Neural progenitor cell (in vitro differentiated cells): ENCODE measurements around the gene HNRNPA1. TPM values are rescaled to one million over a fixed set of nuclear protein-coding genes. Genes with fewer than 3 reads are reported as not detected.

ENCODE experiments used
- DNase-seq: peaks from one replicate; pipeline ENCODE4 v3.0.0-alpha.2; 2016; ENCODE audit warnings: low spot score
- H2AFZ ChIP-seq: fragments of 200-600 bp; sonication (generic); replicated peaks from 2 replicates; pipeline ENCODE4 v1.6.1; 2016; ENCODE audit warnings: antibody characterized with exemption
- H3F3A ChIP-seq: fragments of 200-600 bp; sonication (generic); 2 replicates; pipeline ENCODE4 v1.6.1; 2016; ENCODE audit warnings: antibody characterized with exemption, low read depth
- H3K27ac ChIP-seq: fragments of 200-600 bp; sonication (generic); 2 replicates; pipeline ENCODE4 v1.5.1; 2016; ENCODE audit warnings: mild to moderate bottlenecking
- H3K27me3 ChIP-seq: fragments of 200-600 bp; sonication (generic); 2 replicates; pipeline ENCODE4 v1.6.1; 2016; ENCODE audit warnings: mild to moderate bottlenecking, moderate library complexity
- H3K36me3 ChIP-seq: fragments of 200-600 bp; sonication (generic); 2 replicates; pipeline ENCODE4 v1.5.1; 2016
- H3K4me1 ChIP-seq: fragments of 200-600 bp; sonication (generic); 2 replicates; pipeline ENCODE4 v1.6.1; 2016; ENCODE audit warnings: mixed run types
- H3K4me2 ChIP-seq: fragments of 200-600 bp; sonication (generic); 2 replicates; pipeline ENCODE4 v1.6.1; 2016
- H3K4me3 ChIP-seq: fragments of 200-600 bp; sonication (generic); 2 replicates; pipeline ENCODE4 v1.5.1; 2016
- H3K79me2 ChIP-seq: fragments of 200-600 bp; sonication (generic); 2 replicates; pipeline ENCODE4 v1.6.1; 2016; ENCODE audit warnings: low read depth
- H3K9ac ChIP-seq: fragments of 200-600 bp; sonication (generic); 2 replicates; pipeline ENCODE4 v1.6.1; 2016
- H3K9me3 ChIP-seq: fragments of 200-600 bp; sonication (generic); 2 replicates; pipeline ENCODE4 v1.5.1; 2016; ENCODE audit warnings: low read depth
- H4K20me1 ChIP-seq: fragments of 200-600 bp; sonication (generic); 2 replicates; pipeline ENCODE4 v1.6.1; 2016; ENCODE audit warnings: low read depth
- H3K27ac Mint-ChIP-seq: 3 replicates; pipeline ENCODE4 v1.8.0; 2021; ENCODE audit warnings: mixed read lengths
- H3K27me3 Mint-ChIP-seq: 2 replicates; pipeline ENCODE4 v1.8.0; 2022; ENCODE audit warnings: low read depth, mild to moderate bottlenecking, inconsistent platforms, moderate library complexity, mixed read lengths; ENCODE audit not compliant: insufficient read depth
- H3K36me3 Mint-ChIP-seq: 3 replicates; pipeline ENCODE4 v1.8.0; 2021; ENCODE audit warnings: mixed read lengths
- H3K4me1 Mint-ChIP-seq: 3 replicates; pipeline ENCODE4 v1.8.0; 2021; ENCODE audit warnings: mixed read lengths
- H3K4me3 Mint-ChIP-seq: 3 replicates; pipeline ENCODE4 v1.8.0; 2021; ENCODE audit warnings: mild to moderate bottlenecking, moderate library complexity, mixed read lengths
- H3K9me3 Mint-ChIP-seq: 3 replicates; pipeline ENCODE4 v1.8.0; 2020; ENCODE audit warnings: mixed read lengths
- EZH2 ChIP-seq: fragments of 200-600 bp; sonication (generic); IDR thresholded peaks from 2 replicates; pipeline ENCODE4 v1.6.1; 2017; ENCODE audit warnings: antibody characterized with exemption, mild to moderate bottlenecking, moderate library complexity
- EZH2phosphoT487 ChIP-seq: fragments of 200-600 bp; sonication (generic); IDR thresholded peaks from 2 replicates; pipeline ENCODE4 v1.6.1; 2017; ENCODE audit warnings: antibody characterized with exemption
- total RNA-seq: library from RNA; depleted of rRNA; stranded (reverse); fragments of >200 nt; gene quantifications from 2 replicates; pipeline ENCODE4 v1.2.3, GENCODE V29; 2015; ENCODE audit warnings: low replicate concordance
- TF ChIP-seq, protein P1 (sequence below): fragments of 200-600 bp; sonication (generic); IDR thresholded peaks from 2 replicates; pipeline ENCODE4 v1.5.1; 2017; ENCODE audit warnings: antibody characterized with exemption, mild to moderate bottlenecking

Gene HNRNPA1
- total RNA-seq, 1 donor from 2014 or later = 2,341 TPM

DNA sequence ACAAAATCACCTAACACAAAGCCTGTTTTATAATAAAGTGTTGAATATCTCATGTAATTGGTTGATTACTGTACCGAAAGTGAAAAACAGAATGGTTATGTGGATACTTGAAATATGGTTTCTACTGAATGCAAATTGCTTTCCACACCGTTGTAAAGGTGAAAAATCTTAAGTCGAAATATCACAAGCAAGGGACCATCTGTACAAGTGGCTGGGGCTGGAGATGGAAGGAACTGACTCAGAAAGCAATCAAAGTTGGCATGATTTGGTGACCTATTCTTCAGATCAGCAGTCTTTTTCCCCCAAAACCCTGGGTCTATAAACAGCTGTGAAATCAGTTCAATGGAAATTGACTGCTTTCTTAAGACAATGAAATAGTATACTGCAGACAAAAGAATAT is 4.2 kb upstream of the HNRNPA1 start:
- H3F3A ChIP-seq = peaks cover 61% of the 10 kb centered on the region
- H3K27me3 Mint-ChIP-seq = no peaks in the 10 kb centered on the region
- peak overlapping the region; percentile 2 for H3K4me3 ChIP-seq
- peak overlapping the region; percentile 98 for H3K4me2 ChIP-seq
- no peak for TF ChIP-seq EZH2
- TF ChIP-seq, protein P1, sequence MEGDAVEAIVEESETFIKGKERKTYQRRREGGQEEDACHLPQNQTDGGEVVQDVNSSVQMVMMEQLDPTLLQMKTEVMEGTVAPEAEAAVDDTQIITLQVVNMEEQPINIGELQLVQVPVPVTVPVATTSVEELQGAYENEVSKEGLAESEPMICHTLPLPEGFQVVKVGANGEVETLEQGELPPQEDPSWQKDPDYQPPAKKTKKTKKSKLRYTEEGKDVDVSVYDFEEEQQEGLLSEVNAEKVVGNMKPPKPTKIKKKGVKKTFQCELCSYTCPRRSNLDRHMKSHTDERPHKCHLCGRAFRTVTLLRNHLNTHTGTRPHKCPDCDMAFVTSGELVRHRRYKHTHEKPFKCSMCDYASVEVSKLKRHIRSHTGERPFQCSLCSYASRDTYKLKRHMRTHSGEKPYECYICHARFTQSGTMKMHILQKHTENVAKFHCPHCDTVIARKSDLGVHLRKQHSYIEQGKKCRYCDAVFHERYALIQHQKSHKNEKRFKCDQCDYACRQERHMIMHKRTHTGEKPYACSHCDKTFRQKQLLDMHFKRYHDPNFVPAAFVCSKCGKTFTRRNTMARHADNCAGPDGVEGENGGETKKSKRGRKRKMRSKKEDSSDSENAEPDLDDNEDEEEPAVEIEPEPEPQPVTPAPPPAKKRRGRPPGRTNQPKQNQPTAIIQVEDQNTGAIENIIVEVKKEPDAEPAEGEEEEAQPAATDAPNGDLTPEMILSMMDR = no peak
- no peak for TF ChIP-seq EZH2phosphoT487
- H3K36me3 Mint-ChIP-seq = peaks cover 29% of the 10 kb centered on the region
- no peaks in the 10 kb centered on the region for H3K27me3 ChIP-seq
- peaks cover 90% of the 10 kb centered on the region for H3K79me2 ChIP-seq
- DNase-seq = no peak
- H3K27ac ChIP-seq = peak overlapping the region; percentile 23
- peak overlapping the region; percentile 46 for H3K4me3 Mint-ChIP-seq
- H3K9me3 Mint-ChIP-seq = no peaks in the 10 kb centered on the region
- H3K27ac Mint-ChIP-seq = no peak overlapping the region
- no peak overlapping the region for H3K9ac ChIP-seq
- peaks cover 32% of the 10 kb centered on the region for H3K4me1 Mint-ChIP-seq
- H3K4me1 ChIP-seq = peaks cover 25% of the 10 kb centered on the region
- H4K20me1 ChIP-seq = peaks cover 76% of the 10 kb centered on the region
- peaks cover 19% of the 10 kb centered on the region for H3K36me3 ChIP-seq
- H2AFZ ChIP-seq = no peak overlapping the region
- no peaks in the 10 kb centered on the region for H3K9me3 ChIP-seq

DNA sequence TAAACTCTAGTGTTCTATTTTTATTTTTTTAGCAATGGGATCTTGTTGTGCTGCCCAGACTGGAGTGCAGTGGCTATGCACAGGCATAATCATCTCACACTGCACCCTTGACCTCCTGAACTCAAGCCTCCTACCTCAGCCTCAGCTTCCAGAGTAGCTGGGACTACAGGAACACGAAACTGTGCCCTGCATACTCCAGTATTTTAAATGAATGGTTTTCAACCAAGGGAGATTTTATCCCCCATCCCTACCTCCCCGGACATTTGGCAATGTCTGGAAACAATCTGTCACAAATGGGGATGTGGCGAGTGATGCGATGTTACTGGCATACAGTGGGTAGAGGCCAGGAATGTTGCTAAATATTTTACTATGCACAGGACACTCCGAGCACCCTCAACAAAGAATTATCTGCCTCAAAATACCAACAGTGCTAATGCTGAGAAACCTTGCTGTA is 2.7 kb upstream of the HNRNPA1 start:
- H3K27ac Mint-ChIP-seq = peak overlapping the region; percentile 61
- H3K4me1 Mint-ChIP-seq = peaks cover 46% of the 10 kb centered on the region
- H4K20me1 ChIP-seq = peaks cover 85% of the 10 kb centered on the region
- peaks cover 3% of the 10 kb centered on the region for H3K27me3 Mint-ChIP-seq
- TF ChIP-seq, protein P1 = no peak
- TF ChIP-seq EZH2 (no peak), EZH2phosphoT487 (no peak)
- H3K36me3 Mint-ChIP-seq = peaks cover 26% of the 10 kb centered on the region
- H3K9me3 Mint-ChIP-seq = no peaks in the 10 kb centered on the region
- H3K79me2 ChIP-seq = peaks cover 90% of the 10 kb centered on the region
- H3K4me3 ChIP-seq = peak overlapping the region; percentile 88
- H3K4me1 ChIP-seq = peaks cover 32% of the 10 kb centered on the region
- peaks cover 62% of the 10 kb centered on the region for H3F3A ChIP-seq
- no peak overlapping the region for H2AFZ ChIP-seq
- no peak for DNase-seq
- H3K4me2 ChIP-seq = peak overlapping the region; percentile 98
- no peaks in the 10 kb centered on the region for H3K27me3 ChIP-seq
- no peak overlapping the region for H3K4me3 Mint-ChIP-seq
- no peak overlapping the region for H3K27ac ChIP-seq
- H3K9ac ChIP-seq = peak overlapping the region; percentile 92
- peaks cover 25% of the 10 kb centered on the region for H3K36me3 ChIP-seq
- H3K9me3 ChIP-seq = no peaks in the 10 kb centered on the region

DNA sequence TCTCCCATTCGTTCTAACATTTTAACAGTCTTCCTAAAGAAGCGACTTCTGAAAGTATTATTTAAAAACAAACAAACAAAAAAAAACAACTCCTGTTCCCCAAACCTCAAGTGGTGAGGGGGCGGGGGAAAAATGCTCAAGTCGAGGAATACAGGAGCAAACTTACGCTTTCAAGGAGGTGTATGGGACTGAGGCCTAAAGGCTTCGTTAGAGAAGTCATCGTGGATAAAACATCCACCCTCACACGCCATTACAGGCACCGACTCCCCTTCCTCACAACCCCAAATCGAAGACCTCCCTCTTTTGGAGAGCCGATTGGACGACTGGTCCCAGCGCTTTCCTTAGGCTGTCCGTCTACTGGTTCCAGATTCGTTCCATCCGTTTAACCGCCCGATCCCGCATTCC is 1.3 kb upstream of the HNRNPA1 start:
- H3K4me1 Mint-ChIP-seq = peaks cover 59% of the 10 kb centered on the region
- H3K27ac Mint-ChIP-seq = no peak overlapping the region
- no peaks in the 10 kb centered on the region for H3K9me3 Mint-ChIP-seq

More for the DNA sequence above, 1.3 kb upstream of the HNRNPA1 start:
- peak overlapping the region; percentile 87 for H3K27ac ChIP-seq
- peaks cover 90% of the 10 kb centered on the region for H3K79me2 ChIP-seq
- H4K20me1 ChIP-seq = peaks cover 85% of the 10 kb centered on the region
- H3K4me3 Mint-ChIP-seq = no peak overlapping the region
- peaks cover 3% of the 10 kb centered on the region for H3K27me3 Mint-ChIP-seq
- peaks cover 65% of the 10 kb centered on the region for H3F3A ChIP-seq
- H3K9ac ChIP-seq = peak overlapping the region; percentile 92
- no peak for DNase-seq
- peaks cover 45% of the 10 kb centered on the region for H3K4me1 ChIP-seq
- no peaks in the 10 kb centered on the region for H3K9me3 ChIP-seq
- peak overlapping the region; percentile 88 for H3K4me3 ChIP-seq
- no peak overlapping the region for H2AFZ ChIP-seq
- TF ChIP-seq, protein P1 = no peak
- no peak for TF ChIP-seq EZH2phosphoT487
- TF ChIP-seq EZH2 = no peak
- peaks cover 29% of the 10 kb centered on the region for H3K36me3 ChIP-seq
- peak overlapping the region; percentile 98 for H3K4me2 ChIP-seq
- H3K27me3 ChIP-seq = no peaks in the 10 kb centered on the region
- H3K36me3 Mint-ChIP-seq = peaks cover 19% of the 10 kb centered on the region
